Heart right ventricle (tissue), 16 donors: Measurements from ENCODE around the gene ACOD1. TPM values are rescaled to one million over a fixed set of nuclear protein-coding genes. Genes with fewer than 3 reads are reported as not detected.

Source experiments
- ATAC-seq, 8 donors: fragments of 200-7000 bp; cut with Tn5 transposase; one replicate each; pipeline ENCODE4 v1.9.1; 2020; ENCODE audit warnings: mild to moderate bottlenecking in 8 of 8, moderate library complexity in 8 of 8, moderate number of reproducible peaks in 1 of 8
- DNase-seq, 2 donors: peaks; one replicate each; pipeline ENCODE4 v3.0.0-alpha.2; 2020
- H3K27ac ChIP-seq, 10 donors: fragments of 200-600 bp; sonication (generic) in 2 of 10; one replicate each; pipeline versions ENCODE4 v1.5.0 to v1.8.0; 2020 to 2022; ENCODE audit warnings: mild to moderate bottlenecking in 3 of 10
- H3K27me3 ChIP-seq, 7 donors: fragments of 200-600 bp; one replicate each; pipeline ENCODE4 v1.8.0; 2021 to 2022; ENCODE audit warnings: mild to moderate bottlenecking in 2 of 7
- H3K36me3 ChIP-seq, 9 donors: fragments of 200-600 bp; sonication (generic) in 1 of 9; one replicate each; pipeline versions ENCODE4 v1.5.0 to v1.8.0; 2020 to 2022; ENCODE audit warnings: mild to moderate bottlenecking in 2 of 9
- H3K4me1 ChIP-seq, 9 donors: fragments of 200-600 bp; sonication (generic) in 1 of 9; one replicate each; pipeline versions ENCODE4 v1.5.0 to v1.8.0; 2020 to 2022; ENCODE audit warnings: mild to moderate bottlenecking in 4 of 9
- H3K4me3 ChIP-seq, 10 donors: fragments of 200-600 bp; sonication (generic) in 2 of 10; one replicate each; pipeline versions ENCODE4 v1.5.0 to v1.8.0; 2020 to 2022; ENCODE audit warnings: mild to moderate bottlenecking in 7 of 10, moderate library complexity in 2 of 10
- H3K9me3 ChIP-seq, 11 donors: fragments of 200-600 bp in 10 of 11; sonication (generic) in 2 of 11; one replicate each; pipeline versions ENCODE4 v1.5.0 to v1.8.0; 2013 to 2022; ENCODE audit warnings: mild to moderate bottlenecking in 2 of 11, control low read depth in 1 of 11, moderate library complexity in 1 of 11
- CTCF ChIP-seq, 9 donors: fragments of 200-600 bp; sonication (generic) in 2 of 9; IDR thresholded peaks; one replicate each; pipeline versions ENCODE4 v1.5.0 to v1.8.0; 2021 to 2022; ENCODE audit warnings: antibody characterized with exemption in 9 of 9, mild to moderate bottlenecking in 5 of 9, moderate library complexity in 1 of 9
- WGBS, 2 donors: extraction: QIAGEN DNeasy Blood & Tissue Kit; methylation state at CpG; one replicate each; pipeline ENCODE4 v1.1.7; 2013; ENCODE audit warnings: inconsistent platforms in 1 of 2; 5-methylcytosine and 5-hydroxymethylcytosine counted together
- intact Hi-C, 10 donors: fragments of 100-400 bp; cut with DNase I; formaldehyde crosslinking; loops; one replicate each; pipeline versions ENCODE4 v1.11.1 to v1.14.2; 2022
- polyA plus RNA-seq, 2 donors: library from polyadenylated mRNA; stranded (reverse); fragments of 200-250 nt; gene quantifications; one replicate each; pipeline ENCODE4 v1.2.3, GENCODE V29; 2013
- total RNA-seq, 10 donors: library from RNA; stranded (reverse); fragmentation: NEBNext Ultra II Directional in 3 of 10; extraction: Animal tissue kit (Norgen Biotek cat#: 25700) in 3 of 10; gene quantifications; one replicate each; pipeline versions ENCODE4 v1.2.1 to v1.2.4, GENCODE V29; 2021 to 2023
- donor health status: Arrhythmogenic right ventricular cardiomyopathy.
- donor health status: ischemic (EF 13 %, LVEDD 7.1; RV severe dilation, severe dysfunction).
- donor health status: healthy with polysubstance abuse.
- donor health status: DM: no; HTN: yes; CAD: no.
- donor health status: DM: no; HTN: no; CAD: no.
- donor health status: ischemic (EF 25% LVEDD 6.9; RV normal size, moderate dysfunction).
- donor health status: ischemic (EF 25% LVEDD 5.7; RV mildly dilated, moderate dysfunction).
- donor health status: healthy.
- donor health status: DM: yes; HTN: yes; CAD: no.
- donor health status: Ischemic cardiomyopathy.
- donor health status: ischemic (EF 35%, LVEDD 5.7; RV mildly dilated, moderate dysfunction).
- donor health status: nonischemic (EF 11% LVEDD 7.7; RV severe dilation, severe dysfunction).
- donor health status: DM: yes; HTN: yes; CAD: no.
- donor health status: PGD.
- donor health status: ischemic (EF 29% LVEDD 5.4; RV normal size, mild dysfunction).
- donor health status: nonischemic (EF 23%, LVEDD 6.1; RV moderate dilation, normal function).

ACOD1 gene
- total and polyA plus RNA-seq, 12 donors, result 0.51 TPM; not detected in 11

GRCh38 chr13:76973920-76974617 is 25.8 kb downstream of the ACOD1 start:
- TF ChIP-seq CTCF (IDR thresholded peaks at IDR 0.05), result no peak
- no peak overlapping the region for H3K4me3 ChIP-seq
- no peak for ATAC-seq
- no peaks in the 10 kb centered on the region for H3K9me3 ChIP-seq
- H3K27me3 ChIP-seq, result peaks cover 0 to 35% (median 7%) of the 10 kb centered on the region in 7 donors
- no peaks in the 10 kb centered on the region for H3K36me3 ChIP-seq
- no peak for DNase-seq
- peaks cover 0 to 5% (median 0%) of the 10 kb centered on the region in 9 donors for H3K4me1 ChIP-seq
- 94 to 95% methylated on average over 6 of the region's 6 CpGs for WGBS, 2 donors
- no peak overlapping the region for H3K27ac ChIP-seq
- intact Hi-C loops, result no loop called here

GRCh38 chr13:76974618-76974975 is 26.3 kb downstream of the ACOD1 start:
- no peak for TF ChIP-seq CTCF (IDR thresholded peaks at IDR 0.05)
- Histone ChIP-seq H3K4me3 (no peak overlapping the region), H3K4me1 (peaks cover 0 to 6% (median 0%) of the 10 kb centered on the region in 9 donors), H3K27ac (no peak overlapping the region), H3K27me3 (peaks cover 0 to 41% (median 6%) of the 10 kb centered on the region in 7 donors), H3K9me3 (no peaks in the 10 kb centered on the region), H3K36me3 (no peaks in the 10 kb centered on the region)
- intact Hi-C loops, result no loop called here
- DNase-seq, result no peak
- no peak for ATAC-seq
- 91 to 96% methylated on average over 3 of the region's 3 CpGs for WGBS, 2 donors

GRCh38 chr13:76975863-76976262 is 27.6 kb downstream of the ACOD1 start:
- WGBS, 2 donors, result 89 to 95% methylated on average over 6 of the region's 6 CpGs
- Histone ChIP-seq H3K27me3 (peaks cover 0 to 53% (median 12%) of the 10 kb centered on the region in 7 donors), H3K27ac (no peak overlapping the region), H3K4me1 (peaks cover 0 to 16% (median 6%) of the 10 kb centered on the region in 9 donors), H3K36me3 (no peaks in the 10 kb centered on the region), H3K4me3 (no peak overlapping the region), H3K9me3 (no peaks in the 10 kb centered on the region)
- no peak for ATAC-seq
- no peak for TF ChIP-seq CTCF (IDR thresholded peaks at IDR 0.05)
- no peak for DNase-seq
- intact Hi-C loops, result loop anchor here in 1 of 10 donors (5.0 kb wide), 1 partner anchor 1104 kb away; no protein-coding TSS in a partner anchor

GRCh38 chr13:76976490-76976889 is 28.2 kb downstream of the ACOD1 start:
- DNase-seq (no peak), ATAC-seq (no peak)
- Histone ChIP-seq H3K4me3 (no peak overlapping the region), H3K27ac (no peak overlapping the region), H3K9me3 (no peaks in the 10 kb centered on the region), H3K36me3 (no peaks in the 10 kb centered on the region), H3K27me3 (peaks cover 0 to 60% (median 18%) of the 10 kb centered on the region in 7 donors), H3K4me1 (peaks cover 0 to 16% (median 6%) of the 10 kb centered on the region in 9 donors)
- intact Hi-C loops, result loop anchor here in 1 of 10 donors (5.0 kb wide), 1 partner anchor 1104 kb away; no protein-coding TSS in a partner anchor
- TF ChIP-seq CTCF (IDR thresholded peaks at IDR 0.05), result no peak
- WGBS, 2 donors, result 60% methylated on average over 8 of the region's 8 CpGs
